Measurements from ENCODE around the gene SLC49A4.

GRCh38 chr3:122928396-122929187 lies 133.7 kb downstream of the SLC49A4 start:
- TF ChIP-seq POLR2A (IDR thresholded peaks at IDR 0.05) (no peak), CTCF (IDR thresholded peaks at IDR 0.05) (no peak)

Data from adrenal gland (tissue), 5 donors.